CD14-positive monocyte (primary cell): ENCODE data around the gene PLEKHG4. TPM values are rescaled to one million over a fixed set of nuclear protein-coding genes. Genes with fewer than 3 reads are reported as not detected.

Source experiments
- DNase-seq, 3 donors: peaks; one replicate each; pipeline ENCODE4 v3.0.0-alpha.2; 2011 to 2022
- H2AFZ ChIP-seq: 2 replicates; pipeline ENCODE4 v1.6.0; 2012; ENCODE audit warnings: mild to moderate bottlenecking, low read depth, low read length, inconsistent platforms; ENCODE audit not compliant: insufficient read depth, poor library complexity, severe bottlenecking
- H3K27ac ChIP-seq, 2 donors: 1 replicate in 1 of 2; 2 replicates in 1 of 2; pipeline ENCODE4 v1.5.1; 2012 to 2013; ENCODE audit warnings: low read length in 2 of 2, control low read depth in 1 of 2, inconsistent platforms in 1 of 2, low read depth in 1 of 2, mild to moderate bottlenecking in 1 of 2
- H3K27me3 ChIP-seq, 2 donors: one replicate each; pipeline versions ENCODE4 v1.6.0 to v1.6.1; 2011 to 2013; ENCODE audit warnings: low read length in 2 of 2; ENCODE audit not compliant: control insufficient read depth in 2 of 2, insufficient read depth in 2 of 2
- H3K36me3 ChIP-seq, 2 donors: replicated peaks in 1 of 2; 1 replicate in 1 of 2; 2 replicates in 1 of 2; pipeline versions ENCODE4 v1.5.1 to v1.6.1; 2012 to 2013; ENCODE audit warnings: low read length in 2 of 2, control low read depth in 1 of 2, inconsistent platforms in 1 of 2, mild to moderate bottlenecking in 1 of 2; ENCODE audit not compliant: insufficient read depth in 2 of 2, control insufficient read depth in 1 of 2
- H3K4me1 ChIP-seq, 2 donors: 1 replicate in 1 of 2; 2 replicates in 1 of 2; pipeline versions ENCODE4 v1.5.1 to v1.6.1; 2012 to 2013; ENCODE audit warnings: low read length in 2 of 2, control low read depth in 1 of 2, inconsistent platforms in 1 of 2, mild to moderate bottlenecking in 1 of 2, moderate library complexity in 1 of 2; ENCODE audit not compliant: insufficient read depth in 2 of 2, control insufficient read depth in 1 of 2
- H3K4me2 ChIP-seq: replicated peaks from 2 replicates; pipeline ENCODE3; 2012; ENCODE audit warnings: low read length, moderate library complexity, mild to moderate bottlenecking; ENCODE audit not compliant: poor library complexity, severe bottlenecking; ENCODE audit errors: extremely low read depth
- H3K4me3 ChIP-seq, 3 experiments: fragments of 200-600 bp in 1 of 3; sonication (generic) in 1 of 3; replicated peaks in 1 of 3; 1 replicate in 2 of 3; 2 replicates in 1 of 3; pipeline ENCODE4 v1.5.1; 2011 to 2013; ENCODE audit warnings: low read length in 3 of 3, mild to moderate bottlenecking in 3 of 3, control low read depth in 2 of 3, low read depth in 2 of 3, inconsistent platforms in 1 of 3, moderate library complexity in 1 of 3
- H3K79me2 ChIP-seq: 2 replicates; pipeline ENCODE4 v1.6.0; 2012; ENCODE audit warnings: mild to moderate bottlenecking, control low read depth, inconsistent platforms, low read length, moderate library complexity; ENCODE audit not compliant: insufficient read depth
- H3K9ac ChIP-seq: 2 replicates; pipeline ENCODE4 v1.6.0; 2017; ENCODE audit warnings: low read length, mild to moderate bottlenecking; ENCODE audit not compliant: insufficient read depth, poor library complexity, severe bottlenecking
- H3K9me3 ChIP-seq, 2 donors: replicated peaks in 1 of 2; 1 replicate in 1 of 2; 2 replicates in 1 of 2; pipeline versions ENCODE4 v1.5.1 to v1.6.1; 2012 to 2013; ENCODE audit warnings: low read length in 2 of 2, control low read depth in 1 of 2; ENCODE audit not compliant: control insufficient read depth in 1 of 2, insufficient read depth in 1 of 2
- H4K20me1 ChIP-seq: 2 replicates; pipeline ENCODE4 v1.6.0; 2012; ENCODE audit warnings: mild to moderate bottlenecking, low read length, control low read depth, moderate library complexity; ENCODE audit not compliant: insufficient read depth
- H3K27ac Mint-ChIP-seq, 7 donors: one replicate each; pipeline ENCODE4 v1.8.0; 2020; ENCODE audit warnings: mild to moderate bottlenecking in 7 of 7, mixed read lengths in 7 of 7, moderate library complexity in 6 of 7, inconsistent platforms in 2 of 7
- H3K27me3 Mint-ChIP-seq, 3 donors: one replicate each; pipeline ENCODE4 v1.8.0; 2021 to 2022; ENCODE audit warnings: low read depth in 3 of 3, mild to moderate bottlenecking in 3 of 3, mixed read lengths in 3 of 3, moderate library complexity in 3 of 3, inconsistent platforms in 1 of 3
- H3K36me3 Mint-ChIP-seq, 2 donors: one replicate each; pipeline ENCODE4 v1.8.0; 2020; ENCODE audit warnings: mixed read lengths in 2 of 2, inconsistent platforms in 1 of 2, mild to moderate bottlenecking in 1 of 2
- H3K4me1 Mint-ChIP-seq: one replicate; pipeline ENCODE4 v1.8.0; 2020; ENCODE audit warnings: mild to moderate bottlenecking, mixed read lengths
- H3K4me3 Mint-ChIP-seq, 2 donors: one replicate each; pipeline ENCODE4 v1.8.0; 2020; ENCODE audit warnings: mild to moderate bottlenecking in 2 of 2, mixed read lengths in 2 of 2, moderate library complexity in 1 of 2
- H3K9me3 Mint-ChIP-seq, 7 donors: one replicate each; pipeline ENCODE4 v1.8.0; 2020 to 2022; ENCODE audit warnings: mixed read lengths in 7 of 7, mild to moderate bottlenecking in 6 of 7, moderate library complexity in 6 of 7, inconsistent platforms in 2 of 7
- CTCF ChIP-seq: fragments of 200-600 bp; IDR thresholded peaks from one replicate; pipeline ENCODE4 v1.8.0; 2022; ENCODE audit warnings: antibody characterized with exemption, mild to moderate bottlenecking
- whole genome bisulfite sequencing: methylation state at CpG from one replicate; pipeline ENCODE4 v1.1.5; 2013; ENCODE audit warnings: missing lambda C conversion rate; ENCODE audit not compliant: insufficient coverage; 5-methylcytosine and 5-hydroxymethylcytosine counted together
- intact Hi-C, 2 donors: fragments of 100-400 bp; cut with micrococcal nuclease; formaldehyde crosslinking; loops; one replicate each; pipeline versions ENCODE4 v1.15.0 to v1.15.1; 2023
- polyA plus RNA-seq, 3 donors: library from polyadenylated mRNA; depleted of rRNA in 1 of 3; unstranded in 2 of 3; stranded (reverse) in 1 of 3; fragments of 300-500 nt in 2 of 3; fragments of >200 nt in 1 of 3; fragmentation: Illumina TruSeq in 2 of 3; gene quantifications; 1 replicate in 2 of 3; 2 replicates in 1 of 3; pipeline ENCODE4 v1.2.3, GENCODE V29; 2012 to 2021

Gene PLEKHG4
- polyA plus RNA-seq, 3 donors: 0.79 to 3.2 (median 3.0) TPM

- peak overlapping the region; percentile 92 for H2AFZ ChIP-seq
- intact Hi-C loops: loop anchor here in 1 of 2 donors (5.0 kb wide), 1 partner anchor 118 kb away; no protein-coding TSS in a partner anchor
These were observed 498 bp upstream of the PLEKHG4 start for GRCh38 chr16:67278773-67279295.

More at GRCh38 chr16:67278773-67279295, 498 bp upstream of the PLEKHG4 start:
- Histone ChIP-seq H3K4me3 (peak overlapping the region; percentile 47 to 72 (median 47)), H3K9ac (peak overlapping the region; percentile 77), H3K9me3 (no peaks in the 10 kb centered on the region), H3K4me1 (peaks cover 12 to 20% of the 10 kb centered on the region in 2 donors), H3K4me2 (peak overlapping the region; percentile 74), H3K27ac (no peak overlapping the region), H3K79me2 (peaks cover 4% of the 10 kb centered on the region), H3K36me3 (no peaks in the 10 kb centered on the region), H3K27me3 (no peaks in the 10 kb centered on the region), H4K20me1 (no peaks in the 10 kb centered on the region)
- Mint-ChIP-seq H3K27me3 (peaks cover 0 to 1% (median 0%) of the 10 kb centered on the region in 3 donors), H3K36me3 (peaks cover 13 to 14% of the 10 kb centered on the region in 2 donors), H3K9me3 (no peaks in the 10 kb centered on the region), H3K4me1 (peaks cover 14% of the 10 kb centered on the region), H3K4me3 (peak overlapping the region; percentile 75 to 86), H3K27ac (no peak overlapping the region)
- no peak for TF ChIP-seq CTCF
- peak; percentile 15 to 38 (median 29) for DNase-seq
- WGBS: 0% methylated on average over 41 of the region's 42 CpGs
